Upper lobe of left lung (tissue), 4 donors: Measurements from ENCODE around the gene KRTAP10-8.
"Not testable (repeated sequence)": the region's sequence is repeated elsewhere in the genome, so short reads cannot be mapped to it uniquely, and the experiment has no call there.

Experiments
- POLR2AphosphoS5 ChIP-seq, 2 donors: sonication (generic); formaldehyde crosslinking; IDR thresholded peaks; one replicate each; pipeline ENCODE4 v1.5.1; 2017; ENCODE audit warnings: antibody characterized with exemption in 2 of 2
- TF ChIP-seq, protein P1 (sequence below), 6 experiments: fragments of 450-650 bp in 4 of 6; fragments of 200-600 bp in 2 of 6; sonication (generic) in 2 of 6; IDR thresholded peaks; one replicate each; pipeline ENCODE4 v1.5.1; 2016 to 2019; ENCODE audit warnings: antibody characterized with exemption in 6 of 6

DNA sequence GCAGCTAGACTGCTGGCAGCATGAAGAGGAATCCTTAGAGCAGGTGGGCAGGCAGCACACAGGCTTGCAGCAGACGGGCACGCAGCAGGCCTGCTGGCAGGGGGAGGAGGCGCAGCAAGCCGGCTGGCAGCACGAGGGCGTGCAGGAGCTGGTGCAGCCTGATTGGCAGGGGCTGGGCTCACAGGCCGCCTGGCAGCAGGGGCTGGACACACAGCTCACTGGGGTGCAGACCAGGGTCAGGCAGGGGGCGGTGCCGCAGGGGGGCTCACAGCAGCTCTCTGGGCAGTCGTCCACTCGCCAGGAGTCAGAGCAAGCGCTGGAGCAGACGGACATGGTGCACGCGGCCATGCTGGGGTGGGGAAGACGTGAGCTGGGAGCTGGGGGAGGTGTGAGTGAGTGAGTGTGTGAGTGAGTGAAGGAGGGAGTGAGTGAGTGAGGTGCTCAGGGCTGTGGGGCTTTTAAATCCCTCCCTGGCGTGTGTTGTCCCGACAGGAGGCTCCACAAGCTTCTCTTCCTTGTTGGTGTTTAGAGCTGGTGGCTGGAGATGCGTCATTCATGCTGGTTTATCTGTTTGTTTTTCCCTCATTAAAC lies 31.6 kb upstream of the KRTAP10-8 start, which contains the start of gene KRTAP10-5:
- TF ChIP-seq POLR2AphosphoS5 (IDR thresholded peaks at IDR 0.05), result not testable (repeated sequence)
- TF ChIP-seq, protein P1, sequence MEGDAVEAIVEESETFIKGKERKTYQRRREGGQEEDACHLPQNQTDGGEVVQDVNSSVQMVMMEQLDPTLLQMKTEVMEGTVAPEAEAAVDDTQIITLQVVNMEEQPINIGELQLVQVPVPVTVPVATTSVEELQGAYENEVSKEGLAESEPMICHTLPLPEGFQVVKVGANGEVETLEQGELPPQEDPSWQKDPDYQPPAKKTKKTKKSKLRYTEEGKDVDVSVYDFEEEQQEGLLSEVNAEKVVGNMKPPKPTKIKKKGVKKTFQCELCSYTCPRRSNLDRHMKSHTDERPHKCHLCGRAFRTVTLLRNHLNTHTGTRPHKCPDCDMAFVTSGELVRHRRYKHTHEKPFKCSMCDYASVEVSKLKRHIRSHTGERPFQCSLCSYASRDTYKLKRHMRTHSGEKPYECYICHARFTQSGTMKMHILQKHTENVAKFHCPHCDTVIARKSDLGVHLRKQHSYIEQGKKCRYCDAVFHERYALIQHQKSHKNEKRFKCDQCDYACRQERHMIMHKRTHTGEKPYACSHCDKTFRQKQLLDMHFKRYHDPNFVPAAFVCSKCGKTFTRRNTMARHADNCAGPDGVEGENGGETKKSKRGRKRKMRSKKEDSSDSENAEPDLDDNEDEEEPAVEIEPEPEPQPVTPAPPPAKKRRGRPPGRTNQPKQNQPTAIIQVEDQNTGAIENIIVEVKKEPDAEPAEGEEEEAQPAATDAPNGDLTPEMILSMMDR (IDR thresholded peaks at IDR 0.05), result not testable (repeated sequence)
